ENCODE data around the gene UACA.

UACA gene

GRCh38 chr15:70757627-70758026 is 5.7 kb downstream of the UACA start:
- Histone ChIP-seq H3K4ac (ENCODE audit: low read length) (no peak overlapping the region), H2BK15ac (ENCODE audit: low read length) (no peak overlapping the region), H2BK5ac (ENCODE audit: low read length) (no peak overlapping the region), H3K4me3 (ENCODE audit: low read length in 2 of 2) (no peak overlapping the region), H2BK120ac (ENCODE audit: low read depth, low read length) (no peak overlapping the region), H3K23ac (ENCODE audit: low read depth, low read length, poor library complexity) (no peak overlapping the region), H4K91ac (ENCODE audit: low read depth, low read length, poor library complexity) (no peak overlapping the region), H2AFZ (ENCODE audit: low read length) (no peak overlapping the region), H3K9ac (ENCODE audit: low read depth, low read length, poor library complexity) (no peak overlapping the region), H2BK12ac (ENCODE audit: low read length) (no peak overlapping the region), H3K4me1 (ENCODE audit: control insufficient read depth in 2 of 2, insufficient read depth in 1 of 2, low read depth in 1 of 2, low read length in 2 of 2) (peaks cover 0 to 8% of the 10 kb centered on the region in 2 donors), H3K27me3 (ENCODE audit: control insufficient read depth in 3 of 3, insufficient read depth in 3 of 3, low read depth in 1 of 3, low read length in 3 of 3) (peaks cover 0 to 4% (median 0%) of the 10 kb centered on the region in 3 experiments), H2AK5ac (ENCODE audit: low read depth, low read length) (no peak overlapping the region), H3K14ac (ENCODE audit: low read length) (no peak overlapping the region), H4K8ac (ENCODE audit: low read depth, low read length) (no peak overlapping the region), H3K79me1 (ENCODE audit: low read depth, low read length) (peaks cover 4% of the 10 kb centered on the region), H3K18ac (ENCODE audit: low read length) (no peak overlapping the region), H3K36me3 (replicated peaks in 1 of 2; ENCODE audit: control insufficient read depth in 2 of 2, insufficient read depth in 2 of 2, low read length in 2 of 2) (no peaks in the 10 kb centered on the region), H3K27ac (replicated peaks; ENCODE audit: low read length) (no peak overlapping the region), H3K4me2 (ENCODE audit: insufficient read depth, low read length, poor library complexity, severe bottlenecking) (no peak overlapping the region), H3K9me3 (replicated peaks in 1 of 2; ENCODE audit: control insufficient read depth in 2 of 2, insufficient read depth in 1 of 2, low read depth in 1 of 2, low read length in 2 of 2) (peaks cover 0 to 1% of the 10 kb centered on the region in 2 donors)
- no peak for DNase-seq (ENCODE audit: low spot score)
- no CpG with 5 or more reads among the region's 1 CpG for WGBS, 2 donors (ENCODE audit: extremely low coverage in 2 of 2, insufficient read length in 2 of 2, insufficient replicate concordance in 1 of 2)

GRCh38 chr15:70754862-70755261 is 8.5 kb downstream of the UACA start:
- Histone ChIP-seq H3K36me3 (replicated peaks in 1 of 2; ENCODE audit: control insufficient read depth in 2 of 2, insufficient read depth in 2 of 2, low read length in 2 of 2) (peaks cover 0 to under 1% of the 10 kb centered on the region in 2 donors), H3K14ac (ENCODE audit: low read length) (no peak overlapping the region), H3K18ac (ENCODE audit: low read length) (no peak overlapping the region), H3K27ac (replicated peaks; ENCODE audit: low read length) (no peak overlapping the region), H3K4me1 (ENCODE audit: control insufficient read depth in 2 of 2, insufficient read depth in 1 of 2, low read depth in 1 of 2, low read length in 2 of 2) (peaks cover 0 to 3% of the 10 kb centered on the region in 2 donors), H3K79me1 (ENCODE audit: low read depth, low read length) (peaks cover 2% of the 10 kb centered on the region), H3K27me3 (ENCODE audit: control insufficient read depth in 3 of 3, insufficient read depth in 3 of 3, low read depth in 1 of 3, low read length in 3 of 3) (no peaks in the 10 kb centered on the region), H3K9ac (ENCODE audit: low read depth, low read length, poor library complexity) (no peak overlapping the region), H3K9me3 (replicated peaks in 1 of 2; ENCODE audit: control insufficient read depth in 2 of 2, insufficient read depth in 1 of 2, low read depth in 1 of 2, low read length in 2 of 2) (peaks cover 0 to 1% of the 10 kb centered on the region in 2 donors), H2AK5ac (ENCODE audit: low read depth, low read length) (no peak overlapping the region), H2BK15ac (ENCODE audit: low read length) (no peak overlapping the region), H2BK12ac (ENCODE audit: low read length) (no peak overlapping the region), H3K23ac (ENCODE audit: low read depth, low read length, poor library complexity) (no peak overlapping the region), H2BK5ac (ENCODE audit: low read length) (no peak overlapping the region), H3K4me3 (ENCODE audit: low read length in 2 of 2) (no peak overlapping the region), H2BK120ac (ENCODE audit: low read depth, low read length) (no peak overlapping the region), H2AFZ (ENCODE audit: low read length) (no peak overlapping the region), H3K4me2 (ENCODE audit: insufficient read depth, low read length, poor library complexity, severe bottlenecking) (no peak overlapping the region), H3K4ac (ENCODE audit: low read length) (no peak overlapping the region), H4K91ac (ENCODE audit: low read depth, low read length, poor library complexity) (no peak overlapping the region), H4K8ac (ENCODE audit: low read depth, low read length) (no peak overlapping the region)
- DNase-seq (ENCODE audit: low spot score) = no peak
- no CpG with 5 or more reads among the region's 2 CpGs for WGBS, 2 donors (ENCODE audit: extremely low coverage in 2 of 2, insufficient read length in 2 of 2, insufficient replicate concordance in 1 of 2)

- no peak overlapping the region for H2BK12ac ChIP-seq (ENCODE audit: low read length)
- H3K4me2 ChIP-seq (ENCODE audit: insufficient read depth, low read length, poor library complexity, severe bottlenecking) = no peak overlapping the region
- no peak overlapping the region for H3K4ac ChIP-seq (ENCODE audit: low read length)
- no peak overlapping the region for H2AK5ac ChIP-seq (ENCODE audit: low read depth, low read length)
- H3K27ac ChIP-seq (replicated peaks; ENCODE audit: low read length) = no peak overlapping the region
- H3K18ac ChIP-seq (ENCODE audit: low read length) = no peak overlapping the region
- H2AFZ ChIP-seq (ENCODE audit: low read length) = no peak overlapping the region
- no peaks in the 10 kb centered on the region for H3K9me3 ChIP-seq (replicated peaks in 1 of 2; ENCODE audit: control insufficient read depth in 2 of 2, insufficient read depth in 1 of 2, low read depth in 1 of 2, low read length in 2 of 2)
- no peak overlapping the region for H3K23ac ChIP-seq (ENCODE audit: low read depth, low read length, poor library complexity)
- H3K79me1 ChIP-seq (ENCODE audit: low read depth, low read length) = no peaks in the 10 kb centered on the region
- H3K36me3 ChIP-seq (replicated peaks in 1 of 2; ENCODE audit: control insufficient read depth in 2 of 2, insufficient read depth in 2 of 2, low read length in 2 of 2) = peaks cover 0 to 2% of the 10 kb centered on the region in 2 donors
- H3K27me3 ChIP-seq (ENCODE audit: control insufficient read depth in 3 of 3, insufficient read depth in 3 of 3, low read depth in 1 of 3, low read length in 3 of 3) = no peaks in the 10 kb centered on the region
- no peak overlapping the region for H4K8ac ChIP-seq (ENCODE audit: low read depth, low read length)
- H4K91ac ChIP-seq (ENCODE audit: low read depth, low read length, poor library complexity) = no peak overlapping the region
- DNase-seq (ENCODE audit: low spot score) = no peak
- no peaks in the 10 kb centered on the region for H3K4me1 ChIP-seq (ENCODE audit: control insufficient read depth in 2 of 2, insufficient read depth in 1 of 2, low read depth in 1 of 2, low read length in 2 of 2)
- no peak overlapping the region for H2BK5ac ChIP-seq (ENCODE audit: low read length)
- H3K4me3 ChIP-seq (ENCODE audit: low read length in 2 of 2) = no peak overlapping the region
- H2BK120ac ChIP-seq (ENCODE audit: low read depth, low read length) = no peak overlapping the region
- H2BK15ac ChIP-seq (ENCODE audit: low read length) = no peak overlapping the region
- no peak overlapping the region for H3K14ac ChIP-seq (ENCODE audit: low read length)
- no CpG with 5 or more reads among the region's 4 CpGs for WGBS, 2 donors (ENCODE audit: extremely low coverage in 2 of 2, insufficient read length in 2 of 2, insufficient replicate concordance in 1 of 2)
- H3K9ac ChIP-seq (ENCODE audit: low read depth, low read length, poor library complexity) = no peak overlapping the region
Observed at GRCh38 chr15:70753101-70753829, 10.1 kb downstream of the UACA start.

GRCh38 chr15:70752193-70752635 is 11.1 kb downstream of the UACA start:
- no peak overlapping the region for H2AK5ac ChIP-seq (ENCODE audit: low read depth, low read length)
- no peak overlapping the region for H2AFZ ChIP-seq (ENCODE audit: low read length)
- no peak overlapping the region for H3K18ac ChIP-seq (ENCODE audit: low read length)
- no peak overlapping the region for H2BK12ac ChIP-seq (ENCODE audit: low read length)
- H2BK120ac ChIP-seq (ENCODE audit: low read depth, low read length) = no peak overlapping the region
- no peak overlapping the region for H4K8ac ChIP-seq (ENCODE audit: low read depth, low read length)
- H3K79me1 ChIP-seq (ENCODE audit: low read depth, low read length) = no peaks in the 10 kb centered on the region
- H4K91ac ChIP-seq (ENCODE audit: low read depth, low read length, poor library complexity) = no peak overlapping the region
- H3K4ac ChIP-seq (ENCODE audit: low read length) = no peak overlapping the region
- no peaks in the 10 kb centered on the region for H3K9me3 ChIP-seq (replicated peaks in 1 of 2; ENCODE audit: control insufficient read depth in 2 of 2, insufficient read depth in 1 of 2, low read depth in 1 of 2, low read length in 2 of 2)
- no peak overlapping the region for H3K27ac ChIP-seq (replicated peaks; ENCODE audit: low read length)
- no peaks in the 10 kb centered on the region for H3K4me1 ChIP-seq (ENCODE audit: control insufficient read depth in 2 of 2, insufficient read depth in 1 of 2, low read depth in 1 of 2, low read length in 2 of 2)
- H3K36me3 ChIP-seq (replicated peaks in 1 of 2; ENCODE audit: control insufficient read depth in 2 of 2, insufficient read depth in 2 of 2, low read length in 2 of 2) = peaks cover 0 to 2% of the 10 kb centered on the region in 2 donors
- WGBS, 2 donors (ENCODE audit: extremely low coverage in 2 of 2, insufficient read length in 2 of 2, insufficient replicate concordance in 1 of 2) = no CpG with 5 or more reads among the region's 4 CpGs
- no peak overlapping the region for H3K23ac ChIP-seq (ENCODE audit: low read depth, low read length, poor library complexity)
- no peak overlapping the region for H3K9ac ChIP-seq (ENCODE audit: low read depth, low read length, poor library complexity)
- H2BK5ac ChIP-seq (ENCODE audit: low read length) = no peak overlapping the region
- H3K4me2 ChIP-seq (ENCODE audit: insufficient read depth, low read length, poor library complexity, severe bottlenecking) = no peak overlapping the region
- no peaks in the 10 kb centered on the region for H3K27me3 ChIP-seq (ENCODE audit: control insufficient read depth in 3 of 3, insufficient read depth in 3 of 3, low read depth in 1 of 3, low read length in 3 of 3)
- H2BK15ac ChIP-seq (ENCODE audit: low read length) = no peak overlapping the region
- no peak overlapping the region for H3K4me3 ChIP-seq (ENCODE audit: low read length in 2 of 2)
- no peak for DNase-seq (ENCODE audit: low spot score)
- no peak overlapping the region for H3K14ac ChIP-seq (ENCODE audit: low read length)

Measured in neuronal stem cell (in vitro differentiated cells).